ENCODE results near the gene PC. TPM values are rescaled to one million over a fixed set of nuclear protein-coding genes. Genes with fewer than 3 reads are reported as not detected.

The PC gene
- total RNA-seq, 1 donor from 2014 or later, result 25.7 TPM

DNA sequence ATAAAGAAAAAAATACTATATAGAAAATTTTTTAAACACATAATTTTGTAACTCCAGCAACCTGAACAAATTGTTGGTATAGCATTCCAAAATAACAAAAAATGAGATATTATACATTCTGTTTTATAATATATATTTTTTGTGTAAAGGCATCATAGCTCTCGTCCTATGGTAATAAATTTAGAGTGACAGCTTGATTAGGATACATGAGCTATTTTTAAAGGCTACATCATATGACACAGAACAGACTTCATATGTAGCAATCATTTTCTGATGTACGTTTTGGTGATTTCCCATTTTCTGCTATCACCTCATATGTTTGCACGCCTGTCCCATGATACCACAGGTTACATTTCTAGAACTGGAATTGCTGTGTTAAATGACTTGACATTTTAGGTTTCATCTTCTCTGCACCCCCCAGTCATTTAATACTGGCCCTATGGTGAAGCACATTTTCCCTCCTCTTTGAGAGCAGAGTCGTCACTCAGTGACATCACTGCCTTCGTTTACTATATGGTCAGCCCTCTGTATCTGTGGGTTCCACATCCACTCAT lies 19.5 kb downstream of the PC start:
- no peak overlapping the region for H3K27ac Mint-ChIP-seq
- H3K27me3 Mint-ChIP-seq, result no peaks in the 10 kb centered on the region
- no peak overlapping the region for H3K4me3 Mint-ChIP-seq
- peaks cover 4% of the 10 kb centered on the region for H3K9me3 Mint-ChIP-seq
- DNase-seq (ENCODE audit: extremely low spot score, unreplicated experiment), result no peak
- no peaks in the 10 kb centered on the region for H3K36me3 Mint-ChIP-seq
- no peaks in the 10 kb centered on the region for H3K4me1 Mint-ChIP-seq (ENCODE audit: unreplicated experiment)
- TF ChIP-seq, protein P1, sequence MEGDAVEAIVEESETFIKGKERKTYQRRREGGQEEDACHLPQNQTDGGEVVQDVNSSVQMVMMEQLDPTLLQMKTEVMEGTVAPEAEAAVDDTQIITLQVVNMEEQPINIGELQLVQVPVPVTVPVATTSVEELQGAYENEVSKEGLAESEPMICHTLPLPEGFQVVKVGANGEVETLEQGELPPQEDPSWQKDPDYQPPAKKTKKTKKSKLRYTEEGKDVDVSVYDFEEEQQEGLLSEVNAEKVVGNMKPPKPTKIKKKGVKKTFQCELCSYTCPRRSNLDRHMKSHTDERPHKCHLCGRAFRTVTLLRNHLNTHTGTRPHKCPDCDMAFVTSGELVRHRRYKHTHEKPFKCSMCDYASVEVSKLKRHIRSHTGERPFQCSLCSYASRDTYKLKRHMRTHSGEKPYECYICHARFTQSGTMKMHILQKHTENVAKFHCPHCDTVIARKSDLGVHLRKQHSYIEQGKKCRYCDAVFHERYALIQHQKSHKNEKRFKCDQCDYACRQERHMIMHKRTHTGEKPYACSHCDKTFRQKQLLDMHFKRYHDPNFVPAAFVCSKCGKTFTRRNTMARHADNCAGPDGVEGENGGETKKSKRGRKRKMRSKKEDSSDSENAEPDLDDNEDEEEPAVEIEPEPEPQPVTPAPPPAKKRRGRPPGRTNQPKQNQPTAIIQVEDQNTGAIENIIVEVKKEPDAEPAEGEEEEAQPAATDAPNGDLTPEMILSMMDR (conservative IDR thresholded peaks at IDR 0.05), result no peak

DNA sequence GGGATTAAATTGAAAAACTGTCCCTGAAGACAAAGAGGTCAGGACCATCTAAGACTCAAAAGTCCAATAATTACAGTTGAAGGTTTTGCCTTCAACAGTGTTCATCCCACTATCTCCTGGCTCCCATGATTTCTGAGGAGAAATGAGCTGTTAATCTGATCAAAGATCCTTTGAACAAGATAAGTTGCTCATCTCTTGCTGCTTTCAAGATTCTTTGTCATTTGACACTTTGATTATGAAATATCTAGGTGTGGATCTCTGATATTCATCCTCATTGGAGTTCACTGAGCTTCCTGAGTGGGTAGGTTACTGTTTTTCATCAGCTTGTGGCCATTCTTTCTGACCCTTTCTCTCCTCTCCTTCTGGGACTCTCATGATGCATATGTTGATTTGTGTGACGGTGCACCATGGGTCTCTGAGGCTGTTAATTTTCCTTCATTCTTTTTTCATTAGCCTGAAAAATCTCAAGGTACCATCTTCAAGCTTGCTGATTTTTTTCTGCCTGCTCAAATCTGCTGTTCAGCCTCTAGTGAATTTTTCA lies 20.9 kb downstream of the PC start:
- Mint-ChIP-seq H3K4me1 (ENCODE audit: unreplicated experiment) (peaks cover 5% of the 10 kb centered on the region), H3K27ac (no peak overlapping the region), H3K27me3 (no peaks in the 10 kb centered on the region), H3K4me3 (no peak overlapping the region), H3K9me3 (peaks cover 4% of the 10 kb centered on the region), H3K36me3 (no peaks in the 10 kb centered on the region)
- TF ChIP-seq, protein P1 (conservative IDR thresholded peaks at IDR 0.05), result no peak
- DNase-seq (ENCODE audit: extremely low spot score, unreplicated experiment), result no peak

DNA sequence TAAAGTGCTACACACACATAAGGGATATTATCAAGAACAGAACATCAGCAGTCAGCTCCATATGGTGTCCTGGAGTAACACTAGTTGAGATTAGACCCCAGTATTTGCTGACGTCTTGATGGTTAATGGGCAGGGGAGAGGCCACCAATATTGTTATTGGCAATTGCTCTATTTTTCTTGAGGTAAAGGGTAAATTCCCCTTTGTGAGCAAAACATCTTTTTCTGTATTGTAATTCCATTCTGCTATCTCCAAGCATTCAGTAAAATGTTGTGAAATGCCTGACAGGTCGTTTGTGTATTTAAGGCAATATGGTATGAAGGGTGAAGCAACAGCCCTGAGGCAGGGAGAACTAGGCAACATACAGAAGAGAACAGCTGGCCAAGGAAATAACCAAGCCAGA lies 21.9 kb downstream of the PC start:
- H3K27me3 Mint-ChIP-seq, result no peaks in the 10 kb centered on the region
- peaks cover 5% of the 10 kb centered on the region for H3K4me1 Mint-ChIP-seq (ENCODE audit: unreplicated experiment)
- H3K4me3 Mint-ChIP-seq, result no peak overlapping the region
- TF ChIP-seq, protein P1 (conservative IDR thresholded peaks at IDR 0.05), result no peak
- H3K36me3 Mint-ChIP-seq, result no peaks in the 10 kb centered on the region
- no peak overlapping the region for H3K27ac Mint-ChIP-seq
- peaks cover 4% of the 10 kb centered on the region for H3K9me3 Mint-ChIP-seq
- DNase-seq (ENCODE audit: extremely low spot score, unreplicated experiment), result no peak

DNA sequence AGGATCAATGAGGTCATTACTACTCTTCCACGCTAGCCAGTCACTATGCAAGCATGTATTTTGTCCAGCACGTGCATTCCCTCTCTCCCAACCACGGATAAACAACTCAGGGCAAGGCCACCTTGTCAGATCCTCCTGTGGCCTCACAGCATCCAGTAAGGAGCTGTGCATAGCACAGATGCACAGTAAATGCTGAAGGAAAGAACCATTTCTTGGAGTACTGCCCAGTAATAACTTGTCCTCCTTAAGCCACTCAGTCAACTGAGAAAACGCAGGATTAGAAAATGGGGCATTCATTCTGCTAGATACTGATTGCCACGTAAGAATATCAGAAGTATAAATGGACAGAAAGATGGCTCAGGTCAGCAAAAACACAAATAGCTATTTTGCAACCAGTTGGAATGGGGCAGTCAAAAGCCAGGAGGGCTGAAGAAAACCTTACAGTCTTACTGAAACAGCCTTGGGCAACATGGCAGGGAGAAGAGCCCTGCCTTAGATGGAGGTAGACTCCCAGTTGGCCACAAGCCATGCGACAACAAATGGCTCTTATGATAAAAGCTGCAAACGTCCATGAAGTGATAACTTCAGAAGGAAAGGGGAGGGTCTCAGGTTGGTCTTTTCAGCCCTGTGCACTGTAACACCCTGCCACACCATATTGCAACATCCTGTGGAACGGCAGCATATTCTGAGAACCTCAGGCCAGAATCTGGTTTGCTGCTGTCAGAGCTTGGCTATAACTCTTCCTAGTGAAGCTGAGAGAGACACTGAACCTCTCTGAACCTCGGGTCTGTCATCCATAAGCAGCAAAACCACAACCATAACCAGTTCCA lies 23.0 kb downstream of the PC start:
- TF ChIP-seq, protein P1 (conservative IDR thresholded peaks at IDR 0.05), result no peak
- Mint-ChIP-seq H3K27ac (no peak overlapping the region), H3K27me3 (no peaks in the 10 kb centered on the region), H3K4me3 (no peak overlapping the region), H3K9me3 (peaks cover 4% of the 10 kb centered on the region), H3K4me1 (ENCODE audit: unreplicated experiment) (peaks cover 6% of the 10 kb centered on the region), H3K36me3 (no peaks in the 10 kb centered on the region)
- no peak for DNase-seq (ENCODE audit: extremely low spot score, unreplicated experiment)

DNA sequence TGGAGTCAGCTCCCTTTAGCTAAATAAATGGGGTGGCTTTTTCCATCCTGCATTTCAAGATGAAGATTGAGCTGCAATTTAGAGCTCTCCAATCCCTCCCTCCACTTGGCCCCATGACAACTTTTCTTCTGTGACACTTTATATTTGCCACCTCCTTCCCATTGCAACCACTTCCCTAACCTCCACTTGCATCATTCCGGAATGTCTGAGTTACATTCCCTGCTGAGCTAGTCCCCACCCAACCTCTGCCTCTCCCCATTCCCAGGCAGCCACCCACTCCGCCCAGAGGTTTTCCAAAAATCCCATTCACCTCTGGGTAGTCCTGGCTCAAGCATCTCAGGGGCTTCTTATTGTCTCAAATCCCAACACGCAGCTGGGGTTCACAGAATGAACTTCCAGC lies 24.7 kb downstream of the PC start:
- no peak for DNase-seq (ENCODE audit: extremely low spot score, unreplicated experiment)
- H3K36me3 Mint-ChIP-seq, result no peaks in the 10 kb centered on the region
- H3K4me1 Mint-ChIP-seq (ENCODE audit: unreplicated experiment), result peaks cover 13% of the 10 kb centered on the region
- no peak overlapping the region for H3K4me3 Mint-ChIP-seq
- H3K27ac Mint-ChIP-seq, result peak overlapping the region; percentile 36
- H3K27me3 Mint-ChIP-seq, result no peaks in the 10 kb centered on the region
- H3K9me3 Mint-ChIP-seq, result peaks cover 4% of the 10 kb centered on the region
- TF ChIP-seq, protein P1 (conservative IDR thresholded peaks at IDR 0.05), result no peak

All from type B pancreatic cell (in vitro differentiated cells).